ENCODE results near the gene GABRE.

Gene GABRE

GRCh38 chrX:151984902-151985301, 10.4 kb upstream of the GABRE start:
- Histone ChIP-seq H3K27ac (ENCODE audit: low read depth, low read length) (no peak overlapping the region), H3K27me3 (ENCODE audit: control insufficient read depth, insufficient read depth, low read length) (0 out of 2 replicates have a peak, but pooled peaks cover 3% of the 10 kb centered on the region), H3K36me3 (ENCODE audit: control insufficient read depth, insufficient read depth, low read length) (no peaks in the 10 kb centered on the region), H3K4me3 (ENCODE audit: low read depth, low read length) (no peak overlapping the region), H3K9me3 (ENCODE audit: control insufficient read depth, insufficient read depth, low read depth, low read length) (peaks cover 31% of the 10 kb centered on the region; the same call in 1 of the 2 replicates), H3K9ac (ENCODE audit: low read length) (no peak overlapping the region), H3K4me1 (ENCODE audit: control insufficient read depth, insufficient read depth, low read length) (no peaks in the 10 kb centered on the region; the same call in 1 of the 2 replicates)

GRCh38 chrX:151984328-151984727, 9.9 kb upstream of the GABRE start:
- H3K27ac ChIP-seq (ENCODE audit: low read depth, low read length): no peak overlapping the region
- H3K9ac ChIP-seq (ENCODE audit: low read length): no peak overlapping the region
- H3K9me3 ChIP-seq (ENCODE audit: control insufficient read depth, insufficient read depth, low read depth, low read length): peaks cover 32% of the 10 kb centered on the region; the same call in 1 of the 2 replicates
- H3K27me3 ChIP-seq (ENCODE audit: control insufficient read depth, insufficient read depth, low read length): peaks cover 4% of the 10 kb centered on the region; the same call in 1 of the 2 replicates
- no peaks in the 10 kb centered on the region for H3K36me3 ChIP-seq (ENCODE audit: control insufficient read depth, insufficient read depth, low read length)
- no peaks in the 10 kb centered on the region; the same call in 1 of the 2 replicates for H3K4me1 ChIP-seq (ENCODE audit: control insufficient read depth, insufficient read depth, low read length)
- no peak overlapping the region for H3K4me3 ChIP-seq (ENCODE audit: low read depth, low read length)

- Histone ChIP-seq H3K36me3 (ENCODE audit: control insufficient read depth, insufficient read depth, low read length) (no peaks in the 10 kb centered on the region), H3K9ac (ENCODE audit: low read length) (no peak overlapping the region), H3K9me3 (ENCODE audit: control insufficient read depth, insufficient read depth, low read depth, low read length) (peaks cover 34% of the 10 kb centered on the region; the same call in 1 of the 2 replicates), H3K4me3 (ENCODE audit: low read depth, low read length) (no peak overlapping the region), H3K27me3 (ENCODE audit: control insufficient read depth, insufficient read depth, low read length) (peaks cover 14% of the 10 kb centered on the region; the same call in 1 of the 2 replicates), H3K27ac (ENCODE audit: low read depth, low read length) (no peak overlapping the region), H3K4me1 (ENCODE audit: control insufficient read depth, insufficient read depth, low read length) (no peaks in the 10 kb centered on the region)
These were observed 8.7 kb upstream of the GABRE start for GRCh38 chrX:151983186-151983585.

- Histone ChIP-seq H3K27ac (ENCODE audit: low read depth, low read length) (no peak overlapping the region), H3K9ac (ENCODE audit: low read length) (no peak overlapping the region), H3K4me1 (ENCODE audit: control insufficient read depth, insufficient read depth, low read length) (no peaks in the 10 kb centered on the region)
These were observed 7.7 kb upstream of the GABRE start for GRCh38 chrX:151982222-151982621.

GRCh38 chrX:151981129-151981528, 6.7 kb upstream of the GABRE start:
- Histone ChIP-seq H3K27ac (ENCODE audit: low read depth, low read length) (no peak overlapping the region), H3K9me3 (ENCODE audit: control insufficient read depth, insufficient read depth, low read depth, low read length) (peaks cover 35% of the 10 kb centered on the region; the same call in 1 of the 2 replicates), H3K36me3 (ENCODE audit: control insufficient read depth, insufficient read depth, low read length) (no peaks in the 10 kb centered on the region), H3K27me3 (ENCODE audit: control insufficient read depth, insufficient read depth, low read length) (peaks cover 32% of the 10 kb centered on the region), H3K9ac (ENCODE audit: low read length) (no peak overlapping the region), H3K4me3 (ENCODE audit: low read depth, low read length) (no peak overlapping the region), H3K4me1 (ENCODE audit: control insufficient read depth, insufficient read depth, low read length) (no peaks in the 10 kb centered on the region)

More at GRCh38 chrX:151982222-151982621, 7.7 kb upstream of the GABRE start:
- Histone ChIP-seq H3K36me3 (ENCODE audit: control insufficient read depth, insufficient read depth, low read length) (no peaks in the 10 kb centered on the region), H3K4me3 (ENCODE audit: low read depth, low read length) (no peak overlapping the region), H3K27me3 (ENCODE audit: control insufficient read depth, insufficient read depth, low read length) (peaks cover 22% of the 10 kb centered on the region; the same call in 1 of the 2 replicates), H3K9me3 (ENCODE audit: control insufficient read depth, insufficient read depth, low read depth, low read length) (peaks cover 35% of the 10 kb centered on the region; the same call in 1 of the 2 replicates)

- Histone ChIP-seq H3K9ac (ENCODE audit: low read length) (no peak overlapping the region), H3K4me1 (ENCODE audit: control insufficient read depth, insufficient read depth, low read length) (peaks cover 12% of the 10 kb centered on the region; the same call in 1 of the 2 replicates), H3K36me3 (ENCODE audit: control insufficient read depth, insufficient read depth, low read length) (no peaks in the 10 kb centered on the region), H3K9me3 (ENCODE audit: control insufficient read depth, insufficient read depth, low read depth, low read length) (peaks cover 30% of the 10 kb centered on the region; the same call in 1 of the 2 replicates), H3K27me3 (ENCODE audit: control insufficient read depth, insufficient read depth, low read length) (peaks cover 63% of the 10 kb centered on the region), H3K4me3 (ENCODE audit: low read depth, low read length) (no peak overlapping the region), H3K27ac (ENCODE audit: low read depth, low read length) (no peak overlapping the region)
These were observed 3.4 kb upstream of the GABRE start for GRCh38 chrX:151977923-151978322.

- no peak overlapping the region for H3K9ac ChIP-seq (ENCODE audit: low read length)
- H3K27me3 ChIP-seq (ENCODE audit: control insufficient read depth, insufficient read depth, low read length): peaks cover 65% of the 10 kb centered on the region
- H3K36me3 ChIP-seq (ENCODE audit: control insufficient read depth, insufficient read depth, low read length): no peaks in the 10 kb centered on the region
- peaks cover 25% of the 10 kb centered on the region; the same call in 1 of the 2 replicates for H3K9me3 ChIP-seq (ENCODE audit: control insufficient read depth, insufficient read depth, low read depth, low read length)
- H3K27ac ChIP-seq (ENCODE audit: low read depth, low read length): no peak overlapping the region
- peaks cover 19% of the 10 kb centered on the region for H3K4me1 ChIP-seq (ENCODE audit: control insufficient read depth, insufficient read depth, low read length)
- H3K4me3 ChIP-seq (ENCODE audit: low read depth, low read length): no peak overlapping the region
These were observed 2.5 kb upstream of the GABRE start for GRCh38 chrX:151977009-151977408.

GRCh38 chrX:151975736-151976275, 1.3 kb upstream of the GABRE start:
- peaks cover 15% of the 10 kb centered on the region; the same call in 1 of the 2 replicates for H3K9me3 ChIP-seq (ENCODE audit: control insufficient read depth, insufficient read depth, low read depth, low read length)
- no peaks in the 10 kb centered on the region for H3K36me3 ChIP-seq (ENCODE audit: control insufficient read depth, insufficient read depth, low read length)
- no peak overlapping the region for H3K9ac ChIP-seq (ENCODE audit: low read length)
- peaks cover 64% of the 10 kb centered on the region for H3K27me3 ChIP-seq (ENCODE audit: control insufficient read depth, insufficient read depth, low read length)
- H3K4me3 ChIP-seq (ENCODE audit: low read depth, low read length): no peak overlapping the region
- H3K4me1 ChIP-seq (ENCODE audit: control insufficient read depth, insufficient read depth, low read length): peaks cover 19% of the 10 kb centered on the region
- no peak overlapping the region for H3K27ac ChIP-seq (ENCODE audit: low read depth, low read length)

- no peak overlapping the region for H3K27ac ChIP-seq (ENCODE audit: low read depth, low read length)
- H3K36me3 ChIP-seq (ENCODE audit: control insufficient read depth, insufficient read depth, low read length): no peaks in the 10 kb centered on the region
- peaks cover 62% of the 10 kb centered on the region for H3K27me3 ChIP-seq (ENCODE audit: control insufficient read depth, insufficient read depth, low read length)
- no peak overlapping the region for H3K9ac ChIP-seq (ENCODE audit: low read length)
- H3K4me1 ChIP-seq (ENCODE audit: control insufficient read depth, insufficient read depth, low read length): peaks cover 19% of the 10 kb centered on the region
- peaks cover 13% of the 10 kb centered on the region; the same call in 1 of the 2 replicates for H3K9me3 ChIP-seq (ENCODE audit: control insufficient read depth, insufficient read depth, low read depth, low read length)
- peak overlapping the region; percentile 53 for H3K4me3 ChIP-seq (ENCODE audit: low read depth, low read length)
These were observed 735 bp upstream of the GABRE start for GRCh38 chrX:151975228-151975593.

GRCh38 chrX:151973851-151974335, 583 bp downstream of the GABRE start:
- peaks cover 10% of the 10 kb centered on the region; the same call in 1 of the 2 replicates for H3K9me3 ChIP-seq (ENCODE audit: control insufficient read depth, insufficient read depth, low read depth, low read length)
- peaks cover 57% of the 10 kb centered on the region for H3K27me3 ChIP-seq (ENCODE audit: control insufficient read depth, insufficient read depth, low read length)
- peak overlapping the region; percentile 53 for H3K4me3 ChIP-seq (ENCODE audit: low read depth, low read length)
- peaks cover 19% of the 10 kb centered on the region for H3K4me1 ChIP-seq (ENCODE audit: control insufficient read depth, insufficient read depth, low read length)
- H3K36me3 ChIP-seq (ENCODE audit: control insufficient read depth, insufficient read depth, low read length): no peaks in the 10 kb centered on the region
- no peak overlapping the region for H3K27ac ChIP-seq (ENCODE audit: low read depth, low read length)
- H3K9ac ChIP-seq (ENCODE audit: low read length): no peak overlapping the region

- no peaks in the 10 kb centered on the region for H3K36me3 ChIP-seq (ENCODE audit: control insufficient read depth, insufficient read depth, low read length)
- H3K4me3 ChIP-seq (ENCODE audit: low read depth, low read length): 0 out of 2 replicates have a peak overlapping the region, but pooled peaks have one; percentile 53
- no peak overlapping the region for H3K9ac ChIP-seq (ENCODE audit: low read length)
- H3K4me1 ChIP-seq (ENCODE audit: control insufficient read depth, insufficient read depth, low read length): peaks cover 19% of the 10 kb centered on the region
- H3K27ac ChIP-seq (ENCODE audit: low read depth, low read length): no peak overlapping the region
- peaks cover 10% of the 10 kb centered on the region; the same call in 1 of the 2 replicates for H3K9me3 ChIP-seq (ENCODE audit: control insufficient read depth, insufficient read depth, low read depth, low read length)
- H3K27me3 ChIP-seq (ENCODE audit: control insufficient read depth, insufficient read depth, low read length): peaks cover 51% of the 10 kb centered on the region
These were observed 1.3 kb downstream of the GABRE start for GRCh38 chrX:151973060-151973661.
